ENCODE measurements around the gene LSS.

- TF ChIP-seq CTCF (conservative IDR thresholded peaks at IDR 0.05; ENCODE audit: low read depth, low read length), result no peak
- no peak for TF ChIP-seq EZH2 (IDR thresholded peaks at IDR 0.05; ENCODE audit: borderline replicate concordance, low read depth, low read length, poor library complexity, severe bottlenecking)
These were observed 40.8 kb downstream of the LSS start for GRCh38 chr21:46187814-46188213.
